HUDEP-2 (cell line): ENCODE results near the gene CTDSP1.
A peak's percentile ranks its signal among the peaks of the same experiment; 100 is the strongest.

Source experiments
- DNase-seq, 76 experiments: peaks; one replicate each; lab custom pipeline; 2025; ENCODE audit not compliant: unreplicated experiment in 76 of 76; lab: John Stamatoyannopoulos, UW

Gene CTDSP1

DNA sequence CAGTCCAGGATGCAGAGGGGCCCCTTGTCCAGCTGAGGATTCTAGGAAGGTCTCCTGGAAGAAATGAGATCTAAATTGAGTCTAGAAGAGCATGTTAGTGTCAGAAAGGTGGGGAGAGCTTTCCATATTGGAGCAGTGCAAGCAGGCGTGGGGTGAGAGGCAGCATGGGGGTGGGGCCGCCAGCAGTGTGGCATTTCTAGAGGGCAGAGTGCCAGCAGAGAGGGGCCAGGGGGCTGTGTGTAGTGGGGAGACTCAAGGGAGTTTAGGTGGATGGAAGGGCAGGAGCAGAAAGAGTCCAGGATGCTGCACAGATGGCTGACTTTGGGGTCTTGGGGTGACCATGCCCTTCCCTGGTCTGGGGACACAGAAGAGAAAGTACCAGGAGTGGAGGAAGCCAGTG, 21.4 kb downstream of the CTDSP1 start:
- DNase-seq, result no peak

DNA sequence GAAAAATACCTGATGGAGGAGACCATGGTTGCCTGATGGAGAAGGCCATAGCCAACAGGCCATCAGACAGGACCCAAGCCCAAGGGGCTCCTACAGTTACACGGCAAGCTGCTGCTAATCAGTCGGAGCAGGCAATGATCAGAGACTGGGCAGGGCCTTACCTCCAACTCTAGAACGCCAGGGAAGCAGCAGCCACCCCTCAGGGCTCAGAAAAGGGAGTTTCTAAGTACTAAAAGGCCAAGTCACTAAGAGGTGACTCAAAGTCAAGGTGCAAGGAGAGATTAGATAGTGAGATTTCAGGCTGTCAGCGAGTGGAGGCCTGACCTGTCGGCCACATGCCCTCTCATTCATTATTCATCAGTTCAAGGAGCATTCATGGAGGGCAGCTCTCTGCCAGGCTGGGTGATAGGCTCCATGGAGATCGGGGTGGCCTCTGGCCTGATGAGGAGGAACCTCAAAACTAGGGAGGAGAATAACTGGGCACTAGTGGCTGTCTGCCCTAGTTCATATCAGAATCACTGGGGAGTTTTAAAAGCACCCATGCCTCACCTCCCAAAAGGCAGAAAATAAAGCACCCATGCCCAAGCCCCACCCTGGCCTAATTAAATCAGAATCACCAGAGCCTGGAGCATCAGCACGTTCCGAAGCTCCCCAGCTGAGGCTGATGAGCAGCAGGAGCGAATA, 22.9 kb downstream of the CTDSP1 start:
- DNase-seq, result peak in 74 of 76 experiments; percentile 30 to 92 (median 71)

- no peak for DNase-seq
Observed at GRCh38 chr2:218423584-218423983, 23.9 kb downstream of the CTDSP1 start.

DNA sequence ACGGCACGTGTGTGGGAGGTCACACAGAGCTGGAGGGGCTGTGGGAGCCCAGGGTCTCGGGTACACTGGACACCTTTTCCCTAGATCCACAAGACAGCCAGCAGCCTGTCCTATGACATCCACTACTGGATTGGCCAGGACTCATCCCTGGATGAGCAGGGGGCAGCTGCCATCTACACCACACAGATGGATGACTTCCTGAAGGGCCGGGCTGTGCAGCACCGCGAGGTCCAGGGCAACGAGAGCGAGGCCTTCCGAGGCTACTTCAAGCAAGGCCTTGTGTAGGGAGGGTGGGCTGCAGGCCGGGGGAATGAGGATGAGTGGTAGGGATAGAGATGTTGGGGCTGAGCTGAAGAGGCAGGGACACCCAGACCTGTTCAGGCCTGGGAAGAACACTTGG, 25.9 kb downstream of the CTDSP1 start:
- DNase-seq, result no peak

DNA sequence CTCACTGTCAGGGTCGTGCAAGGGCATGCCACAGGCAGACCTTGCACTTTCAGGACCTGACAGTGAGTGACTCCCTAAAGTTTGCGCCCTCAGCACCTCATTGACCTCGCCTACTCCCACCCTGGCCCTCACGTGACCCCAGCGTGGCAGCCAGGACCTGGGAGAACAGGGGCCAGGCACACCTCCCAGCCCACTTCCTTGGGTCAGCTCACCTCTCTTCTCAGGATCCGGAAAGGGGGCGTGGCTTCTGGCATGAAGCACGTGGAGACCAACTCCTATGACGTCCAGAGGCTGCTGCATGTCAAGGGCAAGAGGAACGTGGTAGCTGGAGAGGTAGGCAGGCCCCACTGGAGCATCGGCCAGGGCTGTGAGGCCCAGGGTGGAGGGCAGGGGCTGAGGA, 28.1 kb downstream of the CTDSP1 start:
- DNase-seq, result no peak

DNA sequence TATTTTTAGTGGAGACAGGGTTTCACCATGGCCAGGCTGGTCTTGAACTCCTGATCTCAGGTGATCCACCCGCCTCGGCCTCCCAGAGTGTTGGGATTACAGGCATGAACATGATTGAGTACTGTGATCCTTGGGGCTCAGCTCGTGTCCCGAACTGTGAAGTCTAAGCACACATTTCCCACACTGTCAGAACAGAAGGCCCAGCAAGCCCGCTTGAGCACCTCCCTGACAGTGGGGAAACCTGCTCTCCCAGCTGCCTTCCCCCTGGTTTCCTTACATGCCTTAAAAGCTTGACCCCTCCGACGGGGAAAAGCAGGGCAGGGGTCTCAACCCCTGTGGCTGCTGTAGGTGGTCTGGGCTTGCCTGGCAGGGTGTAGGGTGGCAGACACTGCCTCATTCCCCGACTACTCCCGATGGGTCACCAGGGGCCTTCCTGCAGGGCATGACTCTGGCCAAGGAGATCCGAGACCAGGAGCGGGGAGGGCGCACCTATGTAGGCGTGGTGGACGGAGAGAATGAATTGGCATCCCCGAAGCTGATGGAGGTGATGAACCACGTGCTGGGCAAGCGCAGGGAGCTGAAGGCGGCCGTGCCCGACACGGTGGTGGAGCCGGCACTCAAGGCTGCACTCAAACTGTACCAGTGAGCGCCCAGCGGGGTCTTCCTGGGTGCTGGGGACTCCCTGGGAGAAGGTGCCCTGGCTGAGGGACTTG, 29.3 kb downstream of the CTDSP1 start:
- no peak for DNase-seq

DNA sequence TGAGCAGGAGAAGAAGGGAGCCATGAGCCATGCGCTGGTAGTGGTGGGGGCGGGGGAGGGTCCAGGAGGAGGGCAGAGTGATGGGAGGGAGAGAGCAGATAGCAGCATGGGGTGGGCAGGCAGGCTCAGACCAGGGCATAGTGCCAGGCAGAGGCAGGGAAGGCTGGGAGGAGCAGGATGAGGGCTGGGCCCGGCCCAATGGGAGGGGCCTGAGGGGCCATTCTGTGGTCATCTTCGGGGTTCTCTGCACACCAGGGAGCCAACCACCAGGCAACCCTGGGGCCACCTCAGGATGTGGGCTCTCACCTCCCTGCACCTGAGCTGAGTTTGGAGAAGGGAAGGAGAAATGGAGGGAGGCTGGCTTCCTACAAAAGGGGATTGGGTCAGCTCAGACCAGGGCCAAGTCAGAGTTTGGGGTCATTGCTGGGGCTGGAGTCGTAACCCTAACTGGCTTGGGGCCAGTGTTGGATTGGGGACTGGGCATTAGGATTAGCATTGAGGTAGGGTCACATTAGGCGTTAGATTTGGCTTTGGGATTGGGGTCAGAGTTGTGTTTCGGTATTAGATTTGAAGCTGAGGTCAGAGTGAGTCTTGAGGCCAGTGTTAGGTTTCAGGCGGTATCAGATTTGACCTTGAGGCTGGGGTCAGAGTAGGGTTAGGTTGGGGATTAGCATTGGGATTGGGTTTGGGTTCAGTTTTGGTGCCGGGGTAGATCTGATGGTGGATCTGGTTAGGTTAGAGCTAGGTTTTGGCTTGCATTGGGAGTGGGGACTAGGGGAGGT, 30.4 kb downstream of the CTDSP1 start:
- peak in 74 of 76 experiments; percentile 28 to 90 (median 77) for DNase-seq

DNA sequence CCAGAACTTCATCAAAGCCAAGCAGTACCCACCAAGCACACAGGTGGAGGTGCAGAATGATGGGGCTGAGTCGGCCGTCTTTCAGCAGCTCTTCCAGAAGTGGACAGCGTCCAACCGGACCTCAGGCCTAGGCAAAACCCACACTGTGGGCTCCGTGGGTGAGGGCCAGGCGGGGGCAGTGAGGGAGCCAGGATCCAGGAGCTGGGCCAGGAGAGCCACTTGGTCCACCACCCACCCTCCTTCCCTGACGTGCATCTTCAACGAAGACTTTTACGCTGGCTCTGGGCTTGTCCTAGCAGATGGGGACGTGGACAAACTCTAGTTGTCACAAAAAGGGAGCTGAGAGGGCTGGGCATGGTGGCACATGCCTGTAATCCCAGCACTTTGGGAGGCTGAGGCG, 31.1 kb downstream of the CTDSP1 start:
- no peak for DNase-seq

DNA sequence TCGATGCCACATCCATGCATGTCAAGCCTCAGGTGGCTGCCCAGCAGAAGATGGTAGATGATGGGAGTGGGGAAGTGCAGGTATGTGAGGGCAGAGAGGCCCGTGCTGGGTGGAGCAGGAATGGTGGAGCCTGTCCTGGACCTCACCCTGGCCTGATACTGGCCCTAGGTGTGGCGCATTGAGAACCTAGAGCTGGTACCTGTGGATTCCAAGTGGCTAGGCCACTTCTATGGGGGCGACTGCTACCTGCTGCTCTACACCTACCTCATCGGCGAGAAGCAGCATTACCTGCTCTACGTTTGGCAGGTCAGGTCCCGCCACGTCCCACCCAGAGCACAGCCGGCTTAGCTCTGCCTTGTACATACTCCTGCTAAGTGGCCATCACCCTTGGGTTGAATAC, 32.2 kb downstream of the CTDSP1 start:
- no peak for DNase-seq

DNA sequence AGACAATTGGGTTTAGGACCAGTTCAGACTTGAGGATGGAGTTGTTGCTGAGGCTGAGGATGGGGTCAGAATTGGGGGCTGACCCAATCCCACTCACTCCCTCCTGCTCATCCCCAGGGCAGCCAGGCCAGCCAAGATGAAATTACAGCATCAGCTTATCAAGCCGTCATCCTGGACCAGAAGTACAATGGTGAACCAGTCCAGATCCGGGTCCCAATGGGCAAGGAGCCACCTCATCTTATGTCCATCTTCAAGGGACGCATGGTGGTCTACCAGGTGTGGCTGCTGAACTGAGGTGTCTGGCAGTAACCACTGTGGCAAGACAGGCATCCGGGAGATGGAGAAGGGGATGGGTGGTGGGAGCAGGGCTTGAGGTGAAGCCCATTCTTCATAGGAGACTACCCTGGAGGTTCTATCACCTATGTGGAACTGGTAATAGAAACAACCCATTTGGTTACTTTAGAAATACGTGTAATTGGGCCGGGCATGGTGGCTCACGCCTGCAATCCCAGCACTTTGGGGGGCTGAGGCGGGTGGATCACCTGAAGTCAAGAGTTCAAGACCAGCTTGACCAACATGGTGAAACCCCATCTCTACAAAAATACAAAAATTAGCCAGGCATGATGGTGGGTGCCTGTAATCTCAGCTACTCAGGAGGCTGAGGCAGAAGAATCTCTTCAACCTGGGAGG, 33.2 kb downstream of the CTDSP1 start:
- no peak for DNase-seq

DNA sequence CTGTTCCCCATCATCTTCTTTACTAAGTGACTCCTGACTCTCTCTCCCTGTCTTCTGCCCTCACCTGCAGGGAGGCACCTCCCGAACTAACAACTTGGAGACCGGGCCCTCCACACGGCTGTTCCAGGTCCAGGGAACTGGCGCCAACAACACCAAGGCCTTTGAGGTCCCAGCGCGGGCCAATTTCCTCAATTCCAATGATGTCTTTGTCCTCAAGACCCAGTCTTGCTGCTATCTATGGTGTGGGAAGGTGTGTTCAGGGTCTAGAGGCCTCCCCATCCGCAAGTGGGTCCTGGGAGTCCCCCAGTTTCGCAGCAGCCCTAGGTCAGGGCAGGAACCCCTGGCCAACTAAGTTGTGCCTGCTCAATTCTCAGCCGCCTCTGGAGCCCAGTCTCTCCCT, 34.8 kb downstream of the CTDSP1 start:
- no peak for DNase-seq

- no peak for DNase-seq
Observed at GRCh38 chr2:218435003-218435982, 35.6 kb downstream of the CTDSP1 start.

GRCh38 chr2:218436992-218437391, 37.3 kb downstream of the CTDSP1 start:
- no peak for DNase-seq

- DNase-seq, result no peak
Observed at GRCh38 chr2:218437969-218438368, 38.3 kb downstream of the CTDSP1 start.

- DNase-seq, result peak in 7 of 76 experiments; percentile 3 to 26 (median 4)
Observed at GRCh38 chr2:218438596-218438995, 38.9 kb downstream of the CTDSP1 start.

DNA sequence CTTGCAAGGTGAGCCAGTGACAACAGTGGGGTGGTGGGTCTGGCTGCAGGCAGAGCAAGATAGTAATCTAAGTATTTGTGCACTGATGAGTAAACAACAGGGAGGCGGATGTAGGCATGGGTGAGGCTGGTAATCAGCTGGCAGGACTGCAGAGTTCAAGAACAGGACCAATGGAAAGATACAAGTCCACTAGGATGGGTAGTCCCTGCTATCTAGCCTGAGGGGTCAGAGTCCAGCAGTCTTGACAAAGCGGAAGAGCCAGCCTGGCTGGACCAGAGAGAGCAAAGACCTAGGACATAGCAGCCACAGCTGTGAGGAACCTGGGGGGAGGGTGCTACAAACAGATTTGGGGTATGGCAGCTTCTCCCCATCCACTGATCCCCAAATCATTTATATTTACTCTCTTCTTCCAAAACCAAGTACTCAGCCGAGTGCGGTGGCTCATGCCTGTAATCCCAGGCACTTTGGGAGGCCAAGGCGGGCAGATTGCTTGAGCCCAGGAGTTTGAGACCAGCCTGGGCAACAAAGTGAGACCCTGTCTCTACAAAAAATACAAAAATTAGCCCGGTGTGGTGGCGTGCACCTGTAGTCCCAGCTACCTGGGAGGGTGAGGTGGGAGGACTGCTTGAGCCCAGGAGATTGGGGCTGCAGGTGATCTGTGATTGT, 45.2 kb downstream of the CTDSP1 start:
- DNase-seq, result no peak

DNA sequence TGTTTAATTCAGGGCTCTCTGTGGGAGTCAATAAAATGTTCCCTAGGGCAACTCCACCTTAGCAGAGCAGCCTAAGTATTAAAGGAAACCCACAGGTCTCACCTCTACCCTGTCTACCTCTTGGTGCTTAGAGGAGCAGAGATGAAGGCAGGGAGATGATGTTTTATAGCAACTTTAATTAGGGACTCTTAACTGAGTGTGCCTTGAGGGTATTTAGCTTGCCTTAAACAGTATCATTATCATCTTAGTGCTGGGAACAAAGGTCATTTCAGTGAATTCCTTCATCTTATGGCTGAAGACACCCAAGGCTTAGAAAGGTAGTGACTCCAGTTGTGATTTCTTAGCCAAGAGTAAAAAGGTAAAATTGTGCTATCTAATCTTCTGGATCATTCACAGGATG, 45.9 kb downstream of the CTDSP1 start:
- no peak for DNase-seq

GRCh38 chr2:218446547-218446946, 46.9 kb downstream of the CTDSP1 start:
- DNase-seq, result no peak

DNA sequence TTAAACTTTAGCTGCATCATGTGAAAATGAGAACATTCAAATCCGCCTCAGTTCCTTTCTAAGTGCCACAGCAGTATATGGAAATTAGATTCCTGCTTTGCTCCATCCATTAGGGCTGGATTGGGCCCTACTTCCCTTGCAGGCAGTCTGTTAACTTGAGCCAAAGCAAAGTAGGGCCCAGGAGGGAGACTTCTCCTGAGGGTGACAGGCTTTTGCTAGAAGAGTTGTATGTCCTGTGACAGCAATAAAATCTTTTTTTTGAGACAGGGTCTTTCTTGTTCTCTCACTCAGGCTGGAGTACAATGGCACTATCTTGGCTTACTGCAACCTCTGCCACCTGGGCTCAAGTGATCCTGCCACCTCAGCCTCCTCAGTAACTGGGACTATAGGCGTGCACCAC, 47.4 kb downstream of the CTDSP1 start:
- DNase-seq, result no peak
